Femur (tissue), 1 donor: ENCODE data around the gene PPTC7.
"Not testable (repeated sequence)": the region's sequence is repeated elsewhere in the genome, so short reads cannot be mapped to it uniquely, and the experiment has no call there.

Experiments used
- DNase-seq: peaks from one replicate; pipeline ENCODE4 v3.0.0-alpha.2; 2017

PPTC7 gene

DNA sequence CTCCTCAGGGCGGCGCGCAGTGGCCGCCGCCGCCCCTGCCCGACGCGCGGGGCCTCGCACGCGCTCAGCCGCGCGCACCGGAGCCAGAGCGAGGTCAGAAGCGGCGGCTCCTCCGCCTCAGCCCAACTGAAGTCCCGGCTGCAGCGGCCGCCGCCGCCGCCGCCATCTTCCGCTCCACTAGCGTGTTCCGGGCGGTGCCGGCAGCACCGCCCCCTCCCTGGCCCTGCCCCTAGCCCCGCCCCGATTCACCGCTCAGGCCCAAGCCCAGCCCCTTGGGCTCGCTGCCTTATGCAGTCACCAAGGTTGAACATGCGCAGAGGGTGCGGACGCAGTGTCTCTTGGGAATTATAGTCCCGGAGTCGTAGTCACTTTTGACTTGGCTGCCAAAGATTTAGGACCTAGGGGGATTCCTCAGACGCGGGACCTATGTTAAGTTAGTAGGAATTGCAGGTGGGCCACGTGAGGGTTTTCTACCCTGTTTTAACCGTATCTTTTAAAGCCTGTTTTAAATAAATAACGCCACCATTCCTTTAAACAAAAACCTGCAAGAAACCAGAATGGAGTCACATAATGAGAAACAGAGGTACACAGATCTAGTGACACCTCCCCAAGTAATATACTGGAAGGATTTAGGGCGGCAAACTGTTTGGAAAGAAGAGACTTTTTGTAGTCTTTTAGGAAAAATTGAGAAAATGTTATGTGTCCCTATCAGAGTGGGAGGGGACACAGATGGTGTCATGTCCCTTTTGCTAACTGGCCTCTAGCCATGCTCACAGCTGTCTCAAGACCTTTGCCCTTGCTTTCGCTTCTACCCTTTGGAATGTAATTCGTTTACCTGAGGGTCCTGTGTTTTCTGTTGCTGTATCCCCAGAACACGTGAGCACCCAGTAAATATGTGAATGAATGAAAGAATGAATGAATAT, at the start of gene PPTC7:
Gene PPTC7 (minus strand): TSS at position 182 of the 923 bp plus-strand sequence. CDS start 287 bp downstream, outside the sequence.
- DNase-seq = peak; percentile 98

GRCh38 chr12:110627500-110628195, 44.5 kb upstream of the PPTC7 start:
- DNase-seq = no peak

DNA sequence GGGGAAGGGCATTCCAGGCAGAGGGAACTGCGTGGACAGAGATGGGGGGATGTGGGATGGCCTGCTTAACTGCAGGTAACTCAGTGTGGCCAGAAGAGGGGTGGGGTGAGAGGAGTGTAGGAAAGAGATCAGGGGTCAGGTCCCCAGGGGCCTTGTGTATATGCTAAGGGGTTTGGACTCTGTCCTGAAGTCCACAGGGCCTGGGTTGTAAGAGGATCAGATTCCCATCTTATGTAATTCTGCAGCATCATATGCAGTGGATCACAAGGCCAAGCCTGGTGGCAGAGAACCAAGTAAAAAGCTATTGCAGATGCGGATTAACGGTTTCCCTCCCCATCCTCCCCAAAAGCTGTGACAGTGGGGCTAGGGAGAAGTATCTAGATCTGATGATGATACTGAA, 39.5 kb upstream of the PPTC7 start:
- no peak for DNase-seq

DNA sequence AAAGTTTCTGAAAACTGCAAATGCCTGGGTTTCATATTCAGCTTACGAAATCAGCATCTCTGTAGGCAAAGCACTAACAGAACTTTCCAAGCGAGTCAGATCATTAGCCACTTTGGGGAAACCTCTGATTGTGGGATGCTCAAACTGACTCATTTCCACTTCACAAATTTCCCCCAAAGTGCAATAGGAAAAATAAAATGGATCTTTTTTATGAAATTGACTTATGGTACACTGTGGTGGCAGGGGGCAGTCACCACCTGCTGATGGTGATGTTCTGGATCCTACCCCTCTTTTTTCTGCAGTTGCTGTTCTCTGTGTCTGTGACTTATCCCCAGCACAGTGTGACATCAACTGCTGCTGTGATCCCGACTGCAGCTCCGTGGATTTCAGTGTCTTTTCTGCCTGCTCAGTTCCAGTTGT, 36.4 kb upstream of the PPTC7 start:
- DNase-seq = no peak

DNA sequence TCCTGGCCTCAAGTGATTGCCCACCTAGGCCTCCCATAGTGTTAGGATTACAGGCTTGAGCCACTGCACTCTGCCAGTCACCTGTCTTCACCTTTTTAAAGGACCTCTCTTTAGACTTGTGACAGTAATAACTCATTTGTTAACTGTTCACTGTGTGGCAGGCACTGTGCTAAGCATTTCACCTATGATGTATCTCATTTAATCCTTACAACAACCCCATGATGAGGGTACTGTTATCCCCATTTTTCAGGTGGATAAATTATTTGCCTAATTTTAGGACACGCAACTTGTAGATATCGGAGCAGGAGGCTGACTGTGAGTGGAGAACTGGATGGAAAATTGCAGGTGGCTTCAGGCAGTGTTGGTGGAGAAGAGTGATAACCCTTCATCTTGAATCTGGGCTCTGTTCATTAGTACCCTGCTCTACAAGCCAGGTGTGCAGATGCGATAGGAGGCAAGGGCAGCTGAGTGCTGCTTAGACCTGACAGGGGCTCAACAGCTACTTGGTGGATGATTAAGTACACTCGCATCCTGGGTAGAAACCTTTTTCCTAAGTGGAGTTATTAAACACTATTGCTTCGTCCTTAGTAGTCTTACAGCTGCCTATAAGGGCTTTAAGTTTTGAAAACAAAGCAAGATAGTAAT, 33.5 kb upstream of the PPTC7 start:
- DNase-seq = no peak

- no peak for DNase-seq
Observed at GRCh38 chr12:110615171-110615570, 32.1 kb upstream of the PPTC7 start.

GRCh38 chr12:110613771-110614684, 30.9 kb upstream of the PPTC7 start, which contains the start of gene TCTN1:
Gene TCTN1, plus strand, starts transcription at chr12:110614129. Its CDS starts 54 bp downstream, at chr12:110614183.
- DNase-seq = peak; percentile 97

DNA sequence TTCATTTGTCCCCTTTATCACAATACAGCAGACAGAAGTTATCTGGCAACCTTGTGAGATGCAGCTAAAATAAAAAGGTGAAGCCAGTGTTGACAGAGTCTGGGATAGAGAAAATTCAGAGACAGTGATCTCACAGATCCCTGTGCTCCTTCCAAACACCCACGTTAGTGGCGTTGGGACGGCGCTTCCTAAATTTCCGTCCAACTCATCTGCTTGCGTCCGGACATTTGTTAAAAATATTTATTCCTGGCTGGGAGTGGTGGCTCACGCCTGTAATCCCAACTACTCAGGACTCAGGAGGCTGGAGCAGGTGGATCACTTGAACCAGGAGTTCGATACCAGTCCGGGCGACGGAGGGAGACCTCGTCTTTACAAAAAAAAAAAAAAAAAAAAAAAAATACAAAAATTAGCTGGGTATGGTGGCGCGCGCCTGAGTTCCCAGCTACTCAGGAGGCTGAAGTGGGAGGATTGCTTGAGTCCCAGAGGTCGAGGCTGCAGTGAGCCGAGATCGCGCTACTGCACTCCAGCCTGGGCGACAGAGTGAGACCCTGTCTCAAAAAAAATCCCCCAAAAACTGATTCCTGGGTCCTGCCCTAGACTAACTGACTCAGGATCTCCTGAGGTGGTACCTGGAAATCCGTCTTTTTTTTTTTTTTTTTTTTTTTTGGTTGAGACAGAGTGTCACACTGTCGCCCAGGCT, 30.1 kb upstream of the PPTC7 start:
- peak; percentile 28 for DNase-seq

DNA sequence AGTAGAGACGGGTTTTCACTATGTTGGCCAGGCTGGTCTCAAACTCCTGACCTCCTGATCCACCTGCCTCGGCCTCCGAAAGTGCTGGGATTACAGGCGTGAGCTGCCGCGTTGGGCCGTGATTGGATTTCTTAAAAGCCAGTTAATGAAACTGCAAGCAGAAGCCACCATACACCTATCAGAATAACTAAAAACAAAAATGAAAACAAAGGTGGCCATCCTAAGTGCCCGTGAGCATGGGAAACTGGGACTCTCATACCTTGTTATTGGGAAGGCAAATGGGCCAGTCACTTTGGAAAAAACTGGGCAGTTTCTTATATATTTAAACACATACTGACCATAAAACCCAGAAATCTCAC, 23.1 kb upstream of the PPTC7 start:
- no peak for DNase-seq

- DNase-seq = peak; percentile 42
Observed at GRCh38 chr12:110602085-110602814, 19.1 kb upstream of the PPTC7 start.

GRCh38 chr12:110600254-110600653, 17.1 kb upstream of the PPTC7 start:
- DNase-seq = no peak

GRCh38 chr12:110599334-110599733, 16.2 kb upstream of the PPTC7 start:
- DNase-seq = no peak

DNA sequence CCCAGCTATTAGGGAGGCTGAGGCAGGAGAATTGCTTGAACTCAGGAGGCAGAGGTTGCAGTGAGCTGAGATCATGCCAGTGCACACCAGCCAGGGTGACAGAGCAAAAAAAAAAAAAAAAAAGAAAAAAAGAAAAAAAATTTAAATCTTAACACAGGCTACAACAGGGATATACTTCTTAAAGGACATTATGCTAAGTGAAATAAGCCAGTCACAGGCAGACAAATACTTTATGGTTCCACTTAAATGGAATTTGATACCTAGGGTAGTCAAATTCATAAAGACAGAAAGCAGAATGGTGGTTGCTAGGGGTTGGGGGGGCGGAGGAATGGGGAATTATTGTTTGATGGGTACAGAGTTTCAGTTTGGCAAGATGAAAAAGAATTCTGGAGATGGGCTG, 14.8 kb upstream of the PPTC7 start:
- DNase-seq = no peak

DNA sequence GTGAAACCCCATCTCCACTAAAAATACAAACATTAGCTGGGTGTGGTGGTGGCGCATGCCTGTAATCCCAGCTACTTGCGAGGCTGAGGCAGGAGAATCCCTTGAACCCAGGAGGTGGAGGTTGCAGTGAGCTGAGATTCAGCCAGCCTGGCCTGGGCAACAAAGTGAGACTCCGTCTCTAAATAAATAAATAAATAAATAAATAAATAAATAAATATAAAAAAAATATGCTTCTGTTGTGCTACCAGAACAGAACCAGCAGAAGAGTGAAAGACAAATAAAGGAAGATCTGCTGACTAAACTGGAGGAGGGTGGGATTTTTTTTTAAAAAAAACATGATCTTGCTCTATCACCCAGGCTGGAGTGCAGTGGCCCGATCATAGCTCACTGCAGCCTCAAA, 9.8 kb upstream of the PPTC7 start:
- DNase-seq = not testable (repeated sequence)

DNA sequence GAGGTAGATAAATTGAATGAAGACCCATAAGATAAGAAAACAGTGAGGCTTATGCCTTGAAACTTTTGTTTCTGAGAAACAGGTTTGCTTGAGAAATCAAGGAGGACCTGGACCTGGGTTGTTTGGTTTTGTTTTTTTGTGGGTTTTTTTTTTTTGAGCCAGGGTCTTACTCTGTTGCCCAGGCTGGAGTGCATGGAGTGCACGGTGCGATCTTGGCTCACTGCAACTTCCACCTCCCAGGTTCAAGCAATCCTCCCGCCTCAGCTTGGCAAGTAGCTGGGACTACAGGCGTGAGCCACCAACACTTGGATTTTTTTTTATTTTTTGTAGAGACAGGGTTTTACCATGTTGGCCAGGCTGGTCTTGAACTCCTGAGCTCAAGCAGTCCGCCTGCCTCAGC, 9.0 kb upstream of the PPTC7 start:
- DNase-seq = no peak

- no peak for DNase-seq
Observed at GRCh38 chr12:110591451-110592051, 8.4 kb upstream of the PPTC7 start.

DNA sequence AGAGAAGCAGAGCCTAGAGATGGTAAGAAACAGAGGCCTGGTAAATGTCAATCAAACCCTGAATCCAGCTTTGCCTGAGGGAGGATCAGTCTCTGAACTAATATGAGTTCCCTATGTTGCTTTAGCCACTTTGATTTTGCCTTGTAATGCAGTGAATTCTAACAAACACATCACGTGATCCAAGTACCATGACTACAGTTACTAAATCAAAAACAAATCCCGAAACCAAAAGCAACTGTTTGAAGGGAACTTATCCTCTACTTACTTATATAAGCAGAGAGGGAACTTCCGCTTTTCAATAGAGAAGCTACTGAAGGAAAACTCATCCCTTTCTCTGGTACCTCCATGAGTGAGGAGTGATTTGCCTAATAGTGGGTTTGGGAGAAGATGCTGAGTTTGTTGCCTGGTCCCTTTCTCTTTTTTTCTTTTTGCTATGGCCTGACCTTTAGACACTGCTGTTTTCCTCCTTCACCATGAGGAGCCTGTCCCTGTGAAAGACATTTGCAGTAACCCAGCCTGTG, 7.7 kb upstream of the PPTC7 start:
- DNase-seq = no peak

DNA sequence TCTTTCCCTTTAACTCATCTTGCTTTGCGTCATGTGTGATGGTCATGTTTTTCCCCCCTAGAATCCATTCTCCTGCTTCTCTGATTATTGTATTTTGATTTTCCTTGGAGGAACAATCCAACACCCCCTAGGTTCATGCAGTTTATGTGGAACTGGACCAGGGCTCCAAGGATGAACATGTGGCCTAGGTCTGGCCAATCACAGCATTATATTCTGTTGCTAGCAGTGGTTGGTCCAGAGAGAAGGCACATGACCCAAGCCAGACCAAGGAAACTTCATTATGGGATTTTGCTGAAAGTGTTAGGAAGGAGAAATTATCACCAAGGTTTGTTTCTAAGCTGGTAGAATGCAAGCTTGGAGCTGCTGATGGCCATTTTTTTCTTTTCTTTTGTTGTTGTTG, 6.9 kb upstream of the PPTC7 start:
- no peak for DNase-seq

GRCh38 chr12:110587102-110587501, 4.0 kb upstream of the PPTC7 start:
- not testable (repeated sequence) for DNase-seq

DNA sequence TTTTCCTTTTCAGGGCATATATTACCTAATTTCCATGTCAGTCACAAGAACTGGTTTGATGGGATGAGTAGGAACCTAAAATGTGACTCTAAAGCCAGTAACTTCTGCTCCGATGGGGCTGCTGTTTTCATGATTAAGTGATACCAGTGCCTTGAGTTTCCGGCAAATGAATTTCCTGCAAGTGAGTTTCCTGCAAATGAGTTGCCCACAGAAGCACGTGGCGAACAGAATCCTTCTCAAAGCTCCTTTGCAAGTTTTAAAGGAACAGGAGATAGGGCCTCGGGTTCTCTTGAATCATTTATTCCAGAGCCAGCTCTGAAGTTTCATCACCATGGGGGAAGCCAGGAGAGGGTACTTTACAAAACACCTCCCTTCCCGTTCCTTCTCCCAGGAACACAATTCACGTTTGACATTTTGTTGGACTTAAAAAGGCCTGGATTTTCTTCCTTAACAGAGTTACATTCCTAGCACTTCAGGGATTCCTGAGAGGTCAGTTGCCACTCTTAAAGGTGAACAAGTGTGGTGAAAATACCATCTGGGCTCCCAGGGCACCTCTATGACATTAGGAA, 2.2 kb upstream of the PPTC7 start:
- peak; percentile 32 for DNase-seq
